ENCODE data around the gene RAB23. TPM values are rescaled to one million over a fixed set of nuclear protein-coding genes. Genes with fewer than 3 reads are reported as not detected.

The RAB23 gene
- total and polyA plus RNA-seq, 2 donors (not counting 3 experiments of a cell fraction or from before 2014, with no cell fraction given) = 3.4 to 9.4 TPM

DNA sequence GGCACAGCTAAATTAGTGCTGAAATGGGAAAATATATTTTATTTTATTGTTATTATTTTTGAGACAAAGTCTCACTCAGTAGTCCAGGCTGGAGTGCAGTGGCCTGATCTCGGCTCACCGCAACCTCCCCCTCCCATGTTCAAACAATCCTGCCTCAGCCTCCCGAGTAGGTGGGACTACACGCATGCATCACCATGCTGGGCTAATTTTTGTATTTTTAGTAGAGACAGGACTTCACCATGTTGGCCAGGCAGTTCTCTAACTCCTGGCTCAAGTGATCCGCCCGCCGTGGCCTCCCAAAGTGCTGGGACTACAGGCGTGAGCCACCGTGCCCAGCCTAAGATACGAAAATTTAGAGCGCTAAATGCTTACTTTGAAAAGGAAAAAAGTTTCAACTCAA lies 4.8 kb downstream of the RAB23 start:
- intact Hi-C loops (cut with micrococcal nuclease) (no loop called here), dilution Hi-C loops (cut with MboI; ENCODE audit: extremely low pct_ligation_motif_present, low sequenced_read_pairs) (no loop called here)
- H2AFZ ChIP-seq (ENCODE audit: low read depth, low read length) = no peak overlapping the region
- no peaks in the 10 kb centered on the region for H4K20me1 ChIP-seq (replicated peaks; ENCODE audit: control insufficient read depth, extremely low read depth, insufficient read depth, low read length)
- no peaks in the 10 kb centered on the region for H3K9me3 ChIP-seq (replicated peaks; ENCODE audit: control insufficient read depth, insufficient read depth, low read length)
- no peak overlapping the region for H3K4me2 ChIP-seq (ENCODE audit: insufficient read depth, low read length)
- BruUV-seq (replicated peaks) = no TSS peak
- H3K4me3 ChIP-seq (replicated peaks in 1 of 3; ENCODE audit: insufficient read depth in 1 of 3, low read depth in 1 of 3, low read length in 3 of 3) = no peak overlapping the region
- TF ChIP-seq MYC (IDR thresholded peaks at IDR 0.05; ENCODE audit: low read depth, low read length) (no peak), POLR2A (IDR thresholded peaks at IDR 0.05; ENCODE audit: low read depth, low read length) (no peak)
- TF ChIP-seq, protein P1, sequence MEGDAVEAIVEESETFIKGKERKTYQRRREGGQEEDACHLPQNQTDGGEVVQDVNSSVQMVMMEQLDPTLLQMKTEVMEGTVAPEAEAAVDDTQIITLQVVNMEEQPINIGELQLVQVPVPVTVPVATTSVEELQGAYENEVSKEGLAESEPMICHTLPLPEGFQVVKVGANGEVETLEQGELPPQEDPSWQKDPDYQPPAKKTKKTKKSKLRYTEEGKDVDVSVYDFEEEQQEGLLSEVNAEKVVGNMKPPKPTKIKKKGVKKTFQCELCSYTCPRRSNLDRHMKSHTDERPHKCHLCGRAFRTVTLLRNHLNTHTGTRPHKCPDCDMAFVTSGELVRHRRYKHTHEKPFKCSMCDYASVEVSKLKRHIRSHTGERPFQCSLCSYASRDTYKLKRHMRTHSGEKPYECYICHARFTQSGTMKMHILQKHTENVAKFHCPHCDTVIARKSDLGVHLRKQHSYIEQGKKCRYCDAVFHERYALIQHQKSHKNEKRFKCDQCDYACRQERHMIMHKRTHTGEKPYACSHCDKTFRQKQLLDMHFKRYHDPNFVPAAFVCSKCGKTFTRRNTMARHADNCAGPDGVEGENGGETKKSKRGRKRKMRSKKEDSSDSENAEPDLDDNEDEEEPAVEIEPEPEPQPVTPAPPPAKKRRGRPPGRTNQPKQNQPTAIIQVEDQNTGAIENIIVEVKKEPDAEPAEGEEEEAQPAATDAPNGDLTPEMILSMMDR (IDR thresholded peaks at IDR 0.05; ENCODE audit: extremely low read depth in 1 of 2, insufficient read depth in 1 of 2, low read depth in 1 of 2, low read length in 2 of 2) = no peak
- no peaks in the 10 kb centered on the region for H3K9me1 ChIP-seq (replicated peaks; ENCODE audit: control insufficient read depth, extremely low read depth, insufficient read depth, low read length)
- no peaks in the 10 kb centered on the region for H3K36me3 ChIP-seq (ENCODE audit: control insufficient read depth in 2 of 2, extremely low read depth in 1 of 2, insufficient read depth in 2 of 2, low read length in 2 of 2)
- DNase-seq (ENCODE audit: low read depth, low spot score) (no peak), FAIRE-seq (no peak)
- ChIA-PET CTCF (no interaction called here), POLR2A (no interaction called here)
- H3K27ac ChIP-seq (ENCODE audit: insufficient read depth, low read depth, low read length) = no peak overlapping the region
- H3K9ac ChIP-seq (replicated peaks; ENCODE audit: extremely low read depth, insufficient read depth, low read length) = no peak overlapping the region
- H3K4me1 ChIP-seq (ENCODE audit: control insufficient read depth, extremely low read depth, insufficient read depth, low read length) = peaks cover 11% of the 10 kb centered on the region
- H3K27me3 ChIP-seq (ENCODE audit: control insufficient read depth in 2 of 2, insufficient read depth in 2 of 2, low read length in 2 of 2) = no peaks in the 10 kb centered on the region
- H3K79me2 ChIP-seq (ENCODE audit: control insufficient read depth, insufficient read depth, low read length) = peaks cover 51% of the 10 kb centered on the region

DNA sequence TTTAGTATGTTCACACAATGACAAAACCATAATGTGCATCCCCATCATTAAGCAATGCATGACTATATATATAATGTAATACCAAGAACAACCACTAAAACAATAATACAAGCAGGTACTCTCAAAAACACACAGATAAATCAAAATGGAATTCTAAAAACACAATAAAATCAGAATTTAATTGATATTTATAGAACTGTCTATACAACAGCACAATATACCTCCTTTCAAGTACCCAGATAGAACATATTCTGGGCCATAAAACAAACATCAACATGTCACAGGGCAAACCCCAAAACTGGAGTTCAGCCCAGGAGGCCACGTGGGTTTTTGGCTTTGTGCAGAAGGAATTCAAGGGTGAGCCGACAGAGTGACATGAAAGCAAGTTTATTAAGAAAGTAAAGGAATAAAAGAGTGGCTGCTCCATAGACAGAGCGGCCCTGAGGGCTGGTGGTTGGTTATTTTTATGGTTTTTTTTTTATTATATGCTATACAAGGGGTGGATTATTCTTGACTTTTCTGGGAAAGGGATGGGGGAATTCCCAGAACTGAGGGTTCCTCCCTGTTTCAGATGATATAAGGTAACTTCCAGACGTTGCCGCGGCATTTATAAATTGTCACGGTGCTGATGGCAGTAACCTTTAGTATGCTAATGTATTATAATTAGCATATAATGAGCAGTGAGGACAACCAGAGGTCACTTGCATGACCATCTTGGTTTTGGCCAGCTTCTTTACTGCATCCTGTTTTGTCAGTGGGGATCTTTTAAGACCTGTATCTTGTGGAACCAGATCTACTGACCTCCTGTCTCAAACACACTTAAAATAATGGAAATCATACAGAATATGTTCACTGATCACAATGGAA lies 5.6 kb downstream of the RAB23 start:
- H3K36me3 ChIP-seq (ENCODE audit: control insufficient read depth in 2 of 2, extremely low read depth in 1 of 2, insufficient read depth in 2 of 2, low read length in 2 of 2) = no peaks in the 10 kb centered on the region
- no peak overlapping the region for H3K27ac ChIP-seq (ENCODE audit: insufficient read depth, low read depth, low read length)
- H3K27me3 ChIP-seq (ENCODE audit: control insufficient read depth in 2 of 2, insufficient read depth in 2 of 2, low read length in 2 of 2) = no peaks in the 10 kb centered on the region
- peaks cover 11% of the 10 kb centered on the region for H3K4me1 ChIP-seq (ENCODE audit: control insufficient read depth, extremely low read depth, insufficient read depth, low read length)
- no peak overlapping the region for H2AFZ ChIP-seq (ENCODE audit: low read depth, low read length)
- no peaks in the 10 kb centered on the region for H3K9me3 ChIP-seq (replicated peaks; ENCODE audit: control insufficient read depth, insufficient read depth, low read length)
- intact Hi-C loops (cut with micrococcal nuclease) (no loop called here), dilution Hi-C loops (cut with MboI; ENCODE audit: extremely low pct_ligation_motif_present, low sequenced_read_pairs) (no loop called here)
- TF ChIP-seq GATA2 (IDR thresholded peaks at IDR 0.05; ENCODE audit: insufficient read depth, insufficient read length, low read depth, low read length) = no peak
- TF ChIP-seq POLR2AphosphoS5 (IDR thresholded peaks at IDR 0.05; ENCODE audit: insufficient read depth, low read depth, low read length) = no peak
- TF ChIP-seq, protein P1 (IDR thresholded peaks at IDR 0.05; ENCODE audit: extremely low read depth in 1 of 2, insufficient read depth in 1 of 2, low read depth in 1 of 2, low read length in 2 of 2) = no peak
- no peak for TF ChIP-seq MYC (IDR thresholded peaks at IDR 0.05; ENCODE audit: low read depth, low read length)
- TF ChIP-seq JUN (IDR thresholded peaks at IDR 0.05; ENCODE audit: borderline replicate concordance, insufficient read depth, insufficient read length, low read depth) = no peak
- TF ChIP-seq POLR2A (IDR thresholded peaks at IDR 0.05; ENCODE audit: low read depth, low read length) = no peak
- TF ChIP-seq FOS (IDR thresholded peaks at IDR 0.05; ENCODE audit: borderline replicate concordance, insufficient read depth, low read length) = no peak
- no peak for TF ChIP-seq EZH2 (IDR thresholded peaks at IDR 0.05; ENCODE audit: borderline replicate concordance, low read depth, low read length, severe bottlenecking)
- TF ChIP-seq, protein P2, sequence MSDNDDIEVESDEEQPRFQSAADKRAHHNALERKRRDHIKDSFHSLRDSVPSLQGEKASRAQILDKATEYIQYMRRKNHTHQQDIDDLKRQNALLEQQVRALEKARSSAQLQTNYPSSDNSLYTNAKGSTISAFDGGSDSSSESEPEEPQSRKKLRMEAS (IDR thresholded peaks at IDR 0.05; ENCODE audit: insufficient read depth, insufficient read length) = no peak
- CTCF ChIA-PET = no interaction called here
- H3K9ac ChIP-seq (replicated peaks; ENCODE audit: extremely low read depth, insufficient read depth, low read length) = no peak overlapping the region
- POLR2A ChIA-PET = no interaction called here
- BruUV-seq (replicated peaks) = no TSS peak
- H3K4me3 ChIP-seq (replicated peaks in 1 of 3; ENCODE audit: insufficient read depth in 1 of 3, low read depth in 1 of 3, low read length in 3 of 3) = no peak overlapping the region
- no peaks in the 10 kb centered on the region for H4K20me1 ChIP-seq (replicated peaks; ENCODE audit: control insufficient read depth, extremely low read depth, insufficient read depth, low read length)
- no peaks in the 10 kb centered on the region for H3K9me1 ChIP-seq (replicated peaks; ENCODE audit: control insufficient read depth, extremely low read depth, insufficient read depth, low read length)
- H3K79me2 ChIP-seq (ENCODE audit: control insufficient read depth, insufficient read depth, low read length) = peaks cover 51% of the 10 kb centered on the region
- H3K4me2 ChIP-seq (ENCODE audit: insufficient read depth, low read length) = no peak overlapping the region
- FAIRE-seq = no peak
- no peak for DNase-seq (ENCODE audit: low read depth, low spot score)
